Activated CD8-positive, alpha-beta memory T cell treated with anti-CD3 and anti-CD28 coated beads for 4 hours (primary cell): Measurements from ENCODE around the gene RUVBL2.

Experiments
- DNase-seq, 2 donors: peaks; one replicate each; pipeline ENCODE4 v3.0.0-alpha.2; 2020; ENCODE audit warnings: low read depth in 2 of 2

RUVBL2 gene

GRCh38 chr19:48993175-48994034 is at the start of gene RUVBL2, which contains the start of gene GYS1:
TSS of gene RUVBL2 (plus strand) at chr19:48993887. CDS start at chr19:48993912, 25 bp downstream.
TSS of gene GYS1 (minus strand) at chr19:48993309. CDS start at chr19:48993112, 197 bp downstream.
- DNase-seq: peak; percentile 98

- DNase-seq: no peak
Observed at GRCh38 chr19:48945415-48945814, 48.3 kb upstream of the RUVBL2 start.

GRCh38 chr19:48945817-48946216 is 47.9 kb upstream of the RUVBL2 start:
- DNase-seq: no peak

GRCh38 chr19:48946463-48947257 is 47.0 kb upstream of the RUVBL2 start:
- DNase-seq: no peak

- DNase-seq: no peak
Observed at GRCh38 chr19:48947258-48947542, 46.5 kb upstream of the RUVBL2 start.

- no peak for DNase-seq
Observed at GRCh38 chr19:48950159-48950558, 43.5 kb upstream of the RUVBL2 start.

- no peak for DNase-seq
Observed at GRCh38 chr19:48950830-48951519, 42.7 kb upstream of the RUVBL2 start.

GRCh38 chr19:48953141-48953540 is 40.5 kb upstream of the RUVBL2 start:
- DNase-seq: no peak

- DNase-seq: no peak
Observed at GRCh38 chr19:48953990-48954594, 39.6 kb upstream of the RUVBL2 start.

GRCh38 chr19:48954595-48955307 is 38.9 kb upstream of the RUVBL2 start, which contains the start of gene BAX:
TSS of gene BAX (plus strand) at chr19:48954875. CDS start at chr19:48954929, 54 bp downstream.
- peak; percentile 73 to 75 for DNase-seq

GRCh38 chr19:48955308-48955958 is 38.3 kb upstream of the RUVBL2 start:
- DNase-seq: no peak

GRCh38 chr19:48958006-48958405 is 35.7 kb upstream of the RUVBL2 start:
- DNase-seq: no peak

GRCh38 chr19:48959341-48960239 is 34.1 kb upstream of the RUVBL2 start:
- no peak for DNase-seq

- DNase-seq: no peak
Observed at GRCh38 chr19:48961051-48961649, 32.5 kb upstream of the RUVBL2 start.

GRCh38 chr19:48961673-48962028 is 32.0 kb upstream of the RUVBL2 start:
- no peak for DNase-seq

- DNase-seq: peak in 1 of 2 donors; percentile 20
Observed at GRCh38 chr19:48962029-48962848, 31.4 kb upstream of the RUVBL2 start.

GRCh38 chr19:48962849-48963165 is 30.9 kb upstream of the RUVBL2 start:
- no peak for DNase-seq
